KOPT-K1 (cell line): ENCODE data around the gene KNSTRN.

Experiments
- H3K27ac ChIP-seq: fragments of 200-600 bp; sonication (generic); 2 replicates; pipeline ENCODE4 v1.5.1; 2016; ENCODE audit warnings: antibody characterized with exemption, mild to moderate bottlenecking, low read depth, low read length; ENCODE audit not compliant: poor library complexity, severe bottlenecking
- H3K36me3 ChIP-seq: fragments of 200-600 bp; sonication (generic); 2 replicates; pipeline ENCODE4 v1.5.1; 2017; ENCODE audit warnings: antibody characterized with exemption, mild to moderate bottlenecking, low read length, moderate library complexity; ENCODE audit not compliant: insufficient read depth
- H3K9me3 ChIP-seq: fragments of 200-600 bp; sonication (generic); 2 replicates; pipeline ENCODE4 v1.5.1; 2017; ENCODE audit warnings: antibody characterized with exemption, low read length, mild to moderate bottlenecking; ENCODE audit not compliant: insufficient read depth, poor library complexity, severe bottlenecking

Gene KNSTRN

DNA sequence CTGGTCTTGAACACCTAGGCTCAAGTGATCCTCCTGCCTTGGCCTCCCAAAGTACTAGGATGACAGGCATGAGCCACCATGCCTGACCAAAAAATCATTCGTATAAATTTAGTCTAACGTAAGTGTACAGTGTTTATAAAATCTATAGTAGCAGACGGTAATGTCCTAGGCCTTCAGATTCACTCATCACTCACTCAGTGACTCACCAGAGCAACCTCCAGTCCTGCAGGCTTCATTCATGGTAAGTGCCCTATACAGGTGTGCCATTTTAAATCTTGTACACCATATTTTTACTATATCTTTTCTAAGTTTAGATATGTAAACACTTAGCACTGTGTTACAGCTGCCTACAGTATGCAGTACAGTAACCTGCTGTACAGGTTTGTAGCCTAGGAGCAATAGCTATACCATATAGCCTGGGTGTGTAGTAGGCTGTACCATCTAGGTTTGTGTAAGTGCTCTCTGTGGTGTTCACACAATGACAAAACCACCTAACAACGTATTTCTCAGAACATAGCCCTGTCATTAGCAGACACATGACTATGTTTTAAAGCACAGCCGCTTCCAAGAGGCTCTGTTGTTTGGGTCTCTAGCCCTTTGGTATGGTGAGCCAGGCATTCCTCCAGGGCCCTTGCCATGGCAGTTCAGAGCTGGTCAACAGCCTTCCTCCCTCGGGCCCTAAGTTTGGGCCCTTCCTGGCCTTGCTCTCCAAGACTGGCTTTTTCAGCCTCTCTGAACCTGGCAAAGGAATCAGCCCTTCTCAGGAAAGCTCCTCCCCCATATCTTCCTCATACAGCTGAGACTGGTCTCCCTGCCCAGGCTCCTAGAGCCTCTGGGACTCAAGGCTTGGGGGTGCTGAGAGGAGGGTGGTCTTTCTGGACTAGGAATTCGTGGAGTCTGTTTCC, 39.9 kb upstream of the KNSTRN start:
- Histone ChIP-seq H3K9me3 (no peaks in the 10 kb centered on the region), H3K27ac (no peak overlapping the region), H3K36me3 (no peaks in the 10 kb centered on the region)

- no peaks in the 10 kb centered on the region for H3K9me3 ChIP-seq
- H3K36me3 ChIP-seq: no peaks in the 10 kb centered on the region
- H3K27ac ChIP-seq: no peak overlapping the region
Measured at GRCh38 chr15:40343512-40343911, 39.0 kb upstream of the KNSTRN start.

DNA sequence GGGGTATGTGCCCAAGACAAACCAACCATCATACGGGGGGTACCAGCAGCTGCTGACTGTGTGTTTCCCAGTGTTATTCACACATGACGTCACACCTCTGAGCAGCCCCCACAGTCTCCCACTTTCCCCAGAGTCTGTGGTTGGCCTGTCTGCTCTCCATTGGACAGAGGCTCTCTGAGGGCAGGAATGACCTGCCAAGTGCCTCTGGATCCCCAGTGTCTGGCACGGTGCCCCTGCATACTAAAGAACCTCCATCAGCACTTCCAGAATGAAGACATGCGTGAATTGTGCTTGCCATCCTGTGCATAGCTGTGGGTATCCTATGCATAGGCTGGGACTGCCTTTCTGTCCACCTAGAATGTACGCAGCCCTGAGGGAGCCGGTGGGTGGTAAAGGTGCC, 38.3 kb upstream of the KNSTRN start:
- no peaks in the 10 kb centered on the region for H3K36me3 ChIP-seq
- no peaks in the 10 kb centered on the region for H3K9me3 ChIP-seq
- no peak overlapping the region for H3K27ac ChIP-seq

DNA sequence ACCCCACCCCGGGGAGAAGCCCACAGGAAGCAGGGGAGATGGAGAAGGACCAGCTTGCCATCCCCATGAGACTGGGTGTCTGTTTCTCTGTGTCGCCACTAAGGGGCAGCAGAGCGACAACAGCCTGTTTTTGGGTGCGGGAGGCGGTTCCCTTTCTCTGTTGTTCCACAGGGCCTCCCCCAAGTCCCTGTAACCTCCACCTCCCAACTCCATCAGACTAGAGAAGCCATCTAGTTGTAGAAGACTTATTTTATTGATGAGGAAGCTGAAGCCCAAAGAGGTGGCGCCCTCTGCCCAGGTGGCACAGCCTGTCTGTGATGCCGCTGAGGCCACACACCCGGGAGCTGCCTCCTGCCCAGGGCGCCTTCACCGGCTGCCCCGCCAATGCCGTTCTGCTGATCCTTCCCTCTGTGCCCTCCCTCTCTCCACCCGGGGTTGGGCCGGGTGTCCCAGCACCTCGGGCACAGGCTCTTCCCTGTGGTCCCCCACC, 37.8 kb upstream of the KNSTRN start:
- Histone ChIP-seq H3K36me3 (no peaks in the 10 kb centered on the region), H3K27ac (no peak overlapping the region), H3K9me3 (no peaks in the 10 kb centered on the region)

DNA sequence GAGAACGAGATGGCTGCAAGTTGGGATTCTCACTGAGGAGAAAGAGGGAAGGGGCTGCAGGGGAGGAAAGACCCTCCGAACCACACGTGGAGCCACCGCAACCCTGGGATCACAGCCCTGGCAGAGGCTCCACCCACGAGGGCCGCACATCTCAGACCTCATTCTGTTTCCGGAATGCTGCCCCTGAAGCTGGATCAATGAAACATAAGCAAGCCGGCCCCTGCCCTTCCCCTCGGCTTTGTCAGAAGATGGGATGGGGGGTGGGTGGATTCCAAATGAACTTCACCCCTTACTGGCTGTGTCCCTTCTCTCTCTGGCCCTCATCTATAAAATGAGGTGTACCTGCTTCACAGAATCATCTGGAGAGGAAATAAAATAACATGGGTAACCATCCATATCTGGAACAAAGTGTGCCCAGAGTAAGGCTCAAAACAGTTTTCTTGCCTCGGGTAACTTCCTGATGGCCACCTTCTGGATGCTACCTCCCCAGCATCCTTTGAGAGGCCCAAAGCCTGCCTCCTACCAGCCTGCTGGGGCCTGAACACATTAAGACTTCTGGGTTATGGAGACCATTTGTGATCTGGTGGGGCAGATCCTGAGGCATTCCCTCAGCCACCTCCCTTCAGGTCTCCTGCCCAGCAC, 37.2 kb upstream of the KNSTRN start:
- Histone ChIP-seq H3K27ac (no peak overlapping the region), H3K36me3 (no peaks in the 10 kb centered on the region), H3K9me3 (no peaks in the 10 kb centered on the region)

- Histone ChIP-seq H3K27ac (no peak overlapping the region), H3K9me3 (no peaks in the 10 kb centered on the region), H3K36me3 (no peaks in the 10 kb centered on the region)
Measured at GRCh38 chr15:40345867-40346578, 36.5 kb upstream of the KNSTRN start.

- no peaks in the 10 kb centered on the region for H3K9me3 ChIP-seq
- no peaks in the 10 kb centered on the region for H3K36me3 ChIP-seq
- no peak overlapping the region for H3K27ac ChIP-seq
Measured at GRCh38 chr15:40346579-40347558, 35.7 kb upstream of the KNSTRN start.

DNA sequence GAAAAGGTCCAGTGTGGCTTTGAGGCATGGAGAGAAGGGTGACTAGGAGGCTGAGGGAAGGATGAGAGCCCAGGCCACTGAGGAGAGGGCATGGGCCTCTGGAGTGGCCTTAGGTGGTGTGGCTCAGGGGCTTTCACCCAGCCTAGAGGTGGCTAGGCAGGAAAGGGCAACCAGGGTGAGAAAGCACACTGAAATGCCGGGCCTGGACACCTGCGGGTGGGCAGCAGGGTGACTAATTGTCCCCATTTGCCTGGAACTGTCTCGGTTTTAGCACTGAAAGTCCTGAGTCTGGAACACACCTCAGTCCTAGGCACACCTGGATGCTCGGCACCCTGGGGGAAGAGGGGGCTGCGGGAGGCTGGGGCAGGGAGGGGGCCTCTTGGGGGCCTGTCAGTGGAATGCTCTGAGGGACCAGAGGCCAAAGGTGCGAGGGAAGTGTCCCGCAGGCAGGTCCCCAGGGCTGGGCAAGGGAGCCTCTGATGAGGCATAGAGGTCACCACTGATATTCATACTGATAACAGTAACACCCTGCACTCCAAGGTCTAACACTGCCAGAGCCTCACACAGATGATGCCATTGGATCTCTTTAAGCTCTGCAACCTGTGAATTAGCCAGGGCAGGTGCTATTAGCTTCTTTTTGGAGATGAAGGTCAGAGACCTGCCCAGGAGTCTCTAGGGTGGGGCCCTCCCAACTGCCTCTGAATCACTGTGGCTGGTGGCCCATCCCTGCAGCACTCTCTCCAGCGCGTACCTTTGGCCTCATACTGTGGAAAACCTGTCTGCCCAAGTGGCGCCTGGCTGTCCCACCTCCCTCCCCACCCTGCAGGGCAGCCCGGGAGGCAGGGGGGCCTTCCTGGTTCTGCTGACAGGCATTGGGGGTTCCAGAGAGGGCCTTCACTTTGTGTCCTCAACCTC, 34.7 kb upstream of the KNSTRN start:
- H3K9me3 ChIP-seq: no peaks in the 10 kb centered on the region
- H3K27ac ChIP-seq: no peak overlapping the region
- no peaks in the 10 kb centered on the region for H3K36me3 ChIP-seq

- no peaks in the 10 kb centered on the region for H3K9me3 ChIP-seq
- H3K27ac ChIP-seq: no peak overlapping the region
- H3K36me3 ChIP-seq: no peaks in the 10 kb centered on the region
Measured at GRCh38 chr15:40348474-40348870, 34.0 kb upstream of the KNSTRN start.

DNA sequence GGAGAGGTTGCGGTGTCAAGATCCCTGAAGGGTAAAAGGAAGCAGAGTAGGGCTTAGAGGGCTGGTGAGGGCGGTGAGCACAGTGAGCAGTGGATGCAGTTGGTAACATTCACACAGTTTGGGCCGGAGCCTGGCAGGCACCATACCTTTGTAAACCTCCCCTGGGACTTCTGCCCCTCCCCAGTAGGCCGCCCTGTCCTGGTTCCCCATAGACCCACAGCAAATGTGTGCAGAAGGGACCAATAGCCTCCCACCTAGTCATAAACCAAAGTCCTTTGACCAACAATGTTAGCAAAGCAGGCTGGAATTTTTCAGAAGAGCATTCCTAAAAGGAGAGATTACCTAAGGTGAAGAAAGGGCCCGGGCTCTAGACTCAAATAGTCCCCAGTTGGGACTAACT, 33.4 kb upstream of the KNSTRN start:
- no peak overlapping the region for H3K27ac ChIP-seq
- H3K9me3 ChIP-seq: no peaks in the 10 kb centered on the region

GRCh38 chr15:40352281-40352901, 30.1 kb upstream of the KNSTRN start:
- H3K9me3 ChIP-seq: no peaks in the 10 kb centered on the region
- H3K27ac ChIP-seq: no peak overlapping the region
- no peaks in the 10 kb centered on the region for H3K36me3 ChIP-seq

More for the DNA sequence above, 33.4 kb upstream of the KNSTRN start:
- H3K36me3 ChIP-seq: no peaks in the 10 kb centered on the region

GRCh38 chr15:40353697-40354096, 28.8 kb upstream of the KNSTRN start:
- Histone ChIP-seq H3K36me3 (no peaks in the 10 kb centered on the region), H3K9me3 (no peaks in the 10 kb centered on the region), H3K27ac (no peak overlapping the region)
